ENCODE results near the gene CRTAC1. TPM values are rescaled to one million over a fixed set of nuclear protein-coding genes. Genes with fewer than 3 reads are reported as not detected.

Gene CRTAC1
- total RNA-seq, 1 experiment from 2014 or later, result 0.46 TPM

DNA sequence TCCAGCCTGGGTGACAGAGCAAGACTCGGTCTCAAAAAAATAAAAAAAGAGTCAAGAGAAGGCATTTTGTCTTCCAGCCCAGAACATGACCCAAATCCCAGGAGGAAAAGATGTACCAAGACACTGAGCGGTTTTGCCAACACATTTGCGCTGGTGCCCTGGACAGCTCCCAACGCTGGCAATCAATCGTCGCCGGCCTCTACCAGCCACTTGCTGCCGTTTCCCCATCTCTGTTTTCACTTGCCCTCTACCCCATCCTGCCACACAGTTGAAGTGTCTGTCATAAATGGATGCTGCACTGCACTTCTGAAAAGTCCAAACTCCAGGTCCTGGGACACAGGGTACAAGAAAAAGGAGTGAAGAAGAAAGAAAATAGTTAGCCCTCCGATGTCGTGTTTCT is 29.7 kb upstream of the CRTAC1 start:
- Histone ChIP-seq H2BK15ac (ENCODE audit: low read depth, low read length) (no peak overlapping the region), H3K4ac (ENCODE audit: low read depth, low read length) (no peak overlapping the region), H2AFZ (ENCODE audit: low read length) (no peak overlapping the region), H3K9ac (ENCODE audit: extremely low read depth, insufficient read length, low read length) (no peak overlapping the region), H4K8ac (replicated peaks; ENCODE audit: insufficient read length, low read depth, low read length) (no peak overlapping the region), H3K56ac (ENCODE audit: insufficient read length, low read depth, low read length) (no peak overlapping the region), H3K79me1 (ENCODE audit: insufficient read depth, low read depth, low read length, poor library complexity, severe bottlenecking) (no peaks in the 10 kb centered on the region), H3K23ac (ENCODE audit: insufficient read length, low read depth, low read length) (no peak overlapping the region), H3K18ac (ENCODE audit: insufficient read length, low read depth, low read length) (no peak overlapping the region), H2AK5ac (ENCODE audit: insufficient read length, low read length) (no peak overlapping the region), H3K23me2 (ENCODE audit: insufficient read length, low read depth, low read length, poor library complexity, severe bottlenecking) (no peaks in the 10 kb centered on the region), H3K27me3 (ENCODE audit: insufficient read depth, low read length) (no peaks in the 10 kb centered on the region), H3K14ac (ENCODE audit: insufficient read depth, low read length) (no peak overlapping the region), H2BK20ac (ENCODE audit: low read depth, low read length, poor library complexity, severe bottlenecking) (no peak overlapping the region), H3K27ac (ENCODE audit: insufficient read length, low read depth, low read length) (no peak overlapping the region), H4K20me1 (ENCODE audit: control insufficient read depth, insufficient read depth, insufficient read length) (no peaks in the 10 kb centered on the region), H3K4me1 (ENCODE audit: insufficient read depth, low read length) (0 out of 2 replicates have a peak, but pooled peaks cover 4% of the 10 kb centered on the region), H4K5ac (ENCODE audit: insufficient read length, low read depth, low read length) (no peak overlapping the region), H4K91ac (ENCODE audit: insufficient read length, low read depth, low read length) (no peak overlapping the region), H3K9me3 (ENCODE audit: control insufficient read depth, low read depth, low read length) (no peaks in the 10 kb centered on the region), H2BK5ac (ENCODE audit: insufficient read length, low read length) (no peak overlapping the region), H2BK12ac (ENCODE audit: insufficient read length, low read depth, low read length) (no peak overlapping the region), H3K4me2 (ENCODE audit: insufficient read depth, insufficient read length, low read length) (no peak overlapping the region), H3T11ph (ENCODE audit: low read length) (no peak overlapping the region), H2BK120ac (ENCODE audit: low read depth, low read length, poor library complexity, severe bottlenecking) (no peak overlapping the region), H3K79me2 (ENCODE audit: insufficient read depth, low read length) (no peaks in the 10 kb centered on the region)
- H3K36me3 Mint-ChIP-seq (ENCODE audit: insufficient read depth in 1 of 3, low read depth in 3 of 3), result no peaks in the 10 kb centered on the region
- no CpG with 5 or more reads among the region's 10 CpGs for WGBS (ENCODE audit: extremely low coverage, insufficient read length, low lambda C conversion rate)
- no peak overlapping the region for H3K4me3 Mint-ChIP-seq
- no peak for DNase-seq
- H3K27ac Mint-ChIP-seq, result no peak overlapping the region
- H3K4me1 Mint-ChIP-seq, result peaks cover 16 to 21% of the 10 kb centered on the region in 2 experiments
- H3K27me3 Mint-ChIP-seq (ENCODE audit: low read depth), result peaks cover 24% of the 10 kb centered on the region
- no peak for TF ChIP-seq CTCF (conservative IDR thresholded peaks at IDR 0.05)
- no peaks in the 10 kb centered on the region for H3K9me3 Mint-ChIP-seq

Data from H9 (cell line).